Tibial nerve (tissue), 4 donors: ENCODE data around the gene KLC3.

ENCODE experiments used
- CTCF ChIP-seq, 5 experiments: fragments of 200-600 bp in 3 of 5; fragments of 450-650 bp in 2 of 5; sonication (generic) in 3 of 5; IDR thresholded peaks; one replicate each; pipeline ENCODE4 v1.5.1; 2016 to 2019; ENCODE audit warnings: antibody characterized with exemption in 5 of 5, mild to moderate bottlenecking in 3 of 5, moderate library complexity in 2 of 5
- EP300 ChIP-seq, 2 donors: sonication (generic); formaldehyde crosslinking; IDR thresholded peaks; one replicate each; pipeline ENCODE4 v1.6.1; 2017; ENCODE audit warnings: antibody characterized with exemption in 2 of 2, mild to moderate bottlenecking in 1 of 2
- POLR2A ChIP-seq, 2 donors: fragments of 450-650 bp; IDR thresholded peaks; one replicate each; pipeline ENCODE4 v1.6.1; 2017; ENCODE audit warnings: antibody characterized with exemption in 2 of 2, mild to moderate bottlenecking in 2 of 2, moderate library complexity in 2 of 2

GRCh38 chr19:45385392-45386221, 45.1 kb downstream of the KLC3 start:
- TF ChIP-seq CTCF (IDR thresholded peaks at IDR 0.05): no peak
- no peak for TF ChIP-seq POLR2A (IDR thresholded peaks at IDR 0.05)
- TF ChIP-seq EP300 (IDR thresholded peaks at IDR 0.05): no peak
